Neural cell (in vitro differentiated cells): ENCODE data around the gene SULT1C3.

ENCODE experiments used
- CTCF ChIP-seq: fragments of 450-650 bp; IDR thresholded peaks from 2 replicates; pipeline ENCODE4 v1.5.1; 2014; ENCODE audit warnings: antibody characterized with exemption, mild to moderate bottlenecking, moderate library complexity; ENCODE audit not compliant: poor library complexity, severe bottlenecking
- EP300 ChIP-seq: fragments of 450-650 bp; conservative IDR thresholded peaks from 2 replicates; pipeline ENCODE4 v1.6.1; 2014; ENCODE audit warnings: antibody characterized with exemption, mild to moderate bottlenecking, moderate library complexity; ENCODE audit not compliant: poor library complexity, severe bottlenecking
- EZH2 ChIP-seq: fragments of 200-600, 300-800 bp; shearing (Covaris generic), sonication (generic); IDR thresholded peaks from 2 replicates; pipeline ENCODE4 v1.6.1; 2014; ENCODE audit warnings: antibody characterized with exemption, low read length, borderline replicate concordance, mild to moderate bottlenecking; ENCODE audit not compliant: insufficient read depth, poor library complexity, severe bottlenecking
- MXI1 ChIP-seq: fragments of 450-650 bp; conservative IDR thresholded peaks from 2 replicates; pipeline ENCODE4 v1.6.1; 2014; ENCODE audit warnings: antibody characterized with exemption, mild to moderate bottlenecking; ENCODE audit not compliant: poor library complexity, severe bottlenecking
- POLR2AphosphoS5 ChIP-seq: IDR thresholded peaks from 2 replicates; pipeline ENCODE4 v1.6.1; 2012
- RAD21 ChIP-seq: fragments of 450-650 bp; conservative IDR thresholded peaks from 2 replicates; pipeline ENCODE4 v1.6.1; 2014; ENCODE audit warnings: antibody characterized with exemption, mild to moderate bottlenecking, moderate library complexity
- REST ChIP-seq: IDR thresholded peaks from 2 replicates; pipeline ENCODE4 v1.6.1; 2012; ENCODE audit warnings: borderline replicate concordance
- TAF1 ChIP-seq: IDR thresholded peaks from 2 replicates; pipeline ENCODE4 v1.6.1; 2012; ENCODE audit warnings: low read depth

GRCh38 chr2:108220942-108221541 lies 18.7 kb upstream of the SULT1C3 start:
- TF ChIP-seq POLR2AphosphoS5 (no peak), CTCF (no peak), RAD21 (no peak), EZH2 (no peak), MXI1 (no peak), TAF1 (no peak), EP300 (no peak), REST (no peak)
